Activated naive CD8-positive, alpha-beta T cell treated with anti-CD3 and anti-CD28 coated beads, Interleukin-2, amount 10 ng/mL, durations not matched to agents 7 days and 5 days (primary cell): ENCODE results near the gene TEX10. TPM values are rescaled to one million over a fixed set of nuclear protein-coding genes. Genes with fewer than 3 reads are reported as not detected.
A peak's percentile ranks its signal among the peaks of the same experiment; 100 is the strongest.
"Not testable (repeated sequence)": the region's sequence is repeated elsewhere in the genome, so short reads cannot be mapped to it uniquely, and the experiment has no call there.

Experiments
- ATAC-seq: fragments of 150-1000 bp; cut with Tn5 transposase; one replicate; pipeline ENCODE4 v1.10.0; 2021; ENCODE audit warnings: low read depth, moderate library complexity
- POLR2A ChIA-PET: fragments of 350-600 bp; sonication (Branson Sonifier 250); formaldehyde crosslinking; loops from one replicate; lab custom pipeline; 2021; ENCODE audit warnings: antibody characterized with exemption; lab: Charles Lee
- DNase-seq: peaks from one replicate; pipeline ENCODE4 v3.0.0; 2021
- H3K27ac Mint-ChIP-seq: one replicate; pipeline ENCODE4 v1.8.0; 2022; ENCODE audit warnings: mild to moderate bottlenecking, mixed read lengths
- H3K27me3 Mint-ChIP-seq: one replicate; pipeline ENCODE4 v1.8.0; 2022; ENCODE audit warnings: mild to moderate bottlenecking, moderate library complexity, mixed read lengths
- H3K36me3 Mint-ChIP-seq: one replicate; pipeline ENCODE4 v1.8.0; 2021; ENCODE audit warnings: mild to moderate bottlenecking, mixed read lengths
- H3K4me1 Mint-ChIP-seq: one replicate; pipeline ENCODE4 v1.8.0; 2021; ENCODE audit warnings: mixed read lengths
- H3K4me3 Mint-ChIP-seq: one replicate; pipeline ENCODE4 v1.8.0; 2022; ENCODE audit warnings: mild to moderate bottlenecking, moderate library complexity, mixed read lengths
- H3K9me3 Mint-ChIP-seq: one replicate; pipeline ENCODE4 v1.8.0; 2021; ENCODE audit warnings: mixed read lengths
- total RNA-seq, 2 experiments: library from RNA; stranded (reverse); gene quantifications; one replicate each; pipeline ENCODE4 v1.2.3, GENCODE V29; 2021

The TEX10 gene
- total RNA-seq, 2 experiments from 2014 or later, result 18.6 to 19.8 TPM

DNA sequence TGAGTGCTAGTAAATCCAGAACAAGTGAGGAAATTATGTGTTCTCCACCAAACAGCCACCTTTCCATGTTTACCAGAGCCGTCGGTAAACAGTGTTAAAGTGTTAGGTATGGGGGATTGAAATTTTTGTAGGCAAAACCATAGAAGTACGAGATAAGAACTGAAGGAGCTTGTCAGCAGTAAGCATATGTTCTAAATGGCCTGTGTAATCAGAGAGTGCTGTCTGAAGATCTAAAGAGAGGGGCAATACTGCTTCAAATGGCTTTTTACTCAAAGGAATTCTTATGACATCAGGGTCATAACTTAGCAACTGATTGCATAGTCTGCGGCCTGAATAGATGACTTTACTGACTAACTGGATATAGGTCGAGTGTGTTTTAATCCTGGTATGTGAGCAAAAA lies 13.4 kb upstream of the TEX10 start:
- H3K27ac Mint-ChIP-seq, result no peak overlapping the region

GRCh38 chr9:100364013-100364412 lies 11.3 kb upstream of the TEX10 start:
- DNase-seq (no peak), ATAC-seq (no peak)
- Mint-ChIP-seq H3K9me3 (peaks cover 13% of the 10 kb centered on the region), H3K27me3 (no peaks in the 10 kb centered on the region), H3K27ac (no peak overlapping the region), H3K4me1 (no peaks in the 10 kb centered on the region), H3K36me3 (peaks cover 8% of the 10 kb centered on the region), H3K4me3 (no peak overlapping the region)
- POLR2A ChIA-PET, result no interaction called here

More for the DNA sequence above, 13.4 kb upstream of the TEX10 start:
- H3K27me3 Mint-ChIP-seq, result no peaks in the 10 kb centered on the region
- no peak overlapping the region for H3K4me3 Mint-ChIP-seq
- ATAC-seq (no peak), DNase-seq (no peak)
- POLR2A ChIA-PET, result no interaction called here
- peaks cover 4% of the 10 kb centered on the region for H3K36me3 Mint-ChIP-seq
- H3K4me1 Mint-ChIP-seq, result no peaks in the 10 kb centered on the region
- H3K9me3 Mint-ChIP-seq, result peaks cover 12% of the 10 kb centered on the region

DNA sequence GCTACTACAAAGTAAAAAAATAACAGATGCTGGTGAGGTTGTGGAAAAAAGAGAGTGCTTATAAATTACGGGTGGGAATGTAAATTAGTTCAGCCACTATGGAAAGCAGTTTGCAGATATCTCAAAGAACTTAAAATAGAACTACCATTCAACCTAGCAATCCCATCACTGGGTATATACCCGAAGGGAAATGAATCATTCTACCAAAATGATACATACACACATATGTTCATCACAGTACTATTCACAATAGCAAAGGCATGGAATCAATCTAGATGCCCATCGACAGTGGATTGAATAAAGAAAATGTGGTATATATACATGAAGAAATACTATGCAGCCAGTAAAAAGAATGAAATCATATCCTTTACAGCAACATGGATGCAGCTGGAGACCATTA lies 6.3 kb upstream of the TEX10 start:
- ATAC-seq (no peak), DNase-seq (no peak)
- Mint-ChIP-seq H3K4me3 (no peak overlapping the region), H3K9me3 (peaks cover 32% of the 10 kb centered on the region), H3K27me3 (no peaks in the 10 kb centered on the region), H3K4me1 (peaks cover 16% of the 10 kb centered on the region), H3K36me3 (peaks cover 26% of the 10 kb centered on the region), H3K27ac (no peak overlapping the region)
- POLR2A ChIA-PET, result no interaction called here

DNA sequence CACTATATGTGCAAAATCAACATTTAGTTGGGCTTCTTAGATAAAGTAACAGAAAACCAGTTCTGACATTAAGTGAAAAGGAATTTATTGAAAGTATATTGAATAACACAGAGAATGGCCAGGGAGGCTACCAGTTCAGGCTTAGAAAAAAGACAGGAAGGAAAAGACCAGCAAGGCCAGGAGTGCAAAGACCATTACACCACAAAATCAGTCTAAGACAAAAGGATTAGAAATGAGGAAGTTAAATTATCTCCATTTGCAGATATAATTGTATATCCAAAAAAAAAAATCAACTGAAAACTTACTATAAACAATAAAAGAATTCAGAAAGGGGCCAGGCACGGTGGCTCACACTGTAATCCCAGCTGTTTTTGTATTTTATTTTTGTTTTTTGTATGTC lies 4.8 kb upstream of the TEX10 start:
- POLR2A ChIA-PET, result no interaction called here
- peaks cover 25% of the 10 kb centered on the region for H3K4me1 Mint-ChIP-seq
- peaks cover 27% of the 10 kb centered on the region for H3K36me3 Mint-ChIP-seq
- peaks cover 32% of the 10 kb centered on the region for H3K9me3 Mint-ChIP-seq
- H3K27me3 Mint-ChIP-seq, result no peaks in the 10 kb centered on the region
- peak overlapping the region; percentile 22 for H3K4me3 Mint-ChIP-seq
- ATAC-seq (no peak), DNase-seq (no peak)
- no peak overlapping the region for H3K27ac Mint-ChIP-seq

DNA sequence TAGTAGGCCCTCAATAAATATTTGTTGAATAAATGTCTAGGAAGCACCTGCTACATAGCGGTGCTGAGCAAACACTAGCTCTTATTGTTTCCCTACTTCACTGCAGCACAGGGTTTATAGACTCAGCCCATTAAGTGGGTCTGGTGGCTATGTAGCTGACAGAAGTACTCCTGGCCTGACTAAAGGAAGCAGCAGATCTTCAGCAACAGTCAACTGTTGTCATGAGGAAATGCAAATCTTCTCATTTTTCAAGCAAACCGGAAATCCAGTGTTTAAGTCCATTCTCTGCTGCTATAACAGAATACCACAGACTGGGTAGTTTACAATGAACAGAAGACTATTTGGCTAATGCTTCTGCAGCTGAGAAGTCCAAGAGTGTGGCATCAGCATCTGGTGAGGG lies 2.8 kb upstream of the TEX10 start:
- Mint-ChIP-seq H3K4me3 (no peak overlapping the region), H3K27me3 (no peaks in the 10 kb centered on the region), H3K36me3 (peaks cover 27% of the 10 kb centered on the region), H3K27ac (no peak overlapping the region), H3K4me1 (peaks cover 35% of the 10 kb centered on the region), H3K9me3 (peaks cover 32% of the 10 kb centered on the region)
- DNase-seq (no peak), ATAC-seq (no peak)
- POLR2A ChIA-PET, result no interaction called here

GRCh38 chr9:100354121-100354800 lies 1.5 kb upstream of the TEX10 start:
- H3K27ac Mint-ChIP-seq, result peak overlapping the region; percentile 30
- ATAC-seq (no peak), DNase-seq (no peak)
- peaks cover 31% of the 10 kb centered on the region for H3K9me3 Mint-ChIP-seq
- no peaks in the 10 kb centered on the region for H3K27me3 Mint-ChIP-seq
- peak overlapping the region; percentile 32 for H3K4me3 Mint-ChIP-seq
- POLR2A ChIA-PET, result no interaction called here
- peaks cover 27% of the 10 kb centered on the region for H3K36me3 Mint-ChIP-seq
- H3K4me1 Mint-ChIP-seq, result peaks cover 42% of the 10 kb centered on the region

DNA sequence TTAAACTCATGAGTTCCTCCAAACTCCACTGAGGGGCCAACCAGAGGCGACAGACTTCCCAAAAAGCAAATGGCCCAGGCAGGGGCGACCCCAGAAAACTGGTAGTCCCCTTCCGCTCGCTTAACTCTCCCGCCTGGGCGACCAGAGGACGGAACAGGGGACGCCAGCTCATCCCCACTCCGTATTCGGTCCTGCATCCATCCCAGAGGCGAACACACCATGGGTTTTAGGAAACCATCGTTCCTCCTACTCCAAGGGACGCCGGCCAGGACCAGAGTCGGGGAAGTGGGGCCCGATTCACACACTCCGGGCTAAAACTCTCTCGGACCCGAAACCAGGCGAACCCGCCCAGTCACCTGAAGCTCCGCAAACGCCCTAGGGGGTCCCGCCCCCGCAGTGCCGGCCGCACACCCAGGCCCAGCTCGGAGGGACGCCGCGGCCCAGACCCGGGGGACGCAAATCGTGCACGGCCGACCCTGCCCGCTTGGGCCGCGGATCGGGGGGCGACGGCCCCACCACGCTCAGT lies 478 bp downstream of the TEX10 start:
- H3K4me1 Mint-ChIP-seq, result peaks cover 36% of the 10 kb centered on the region
- peak overlapping the region; percentile 97 for H3K4me3 Mint-ChIP-seq
- no peak for DNase-seq
- H3K9me3 Mint-ChIP-seq, result peaks cover 18% of the 10 kb centered on the region
- peaks cover 19% of the 10 kb centered on the region for H3K36me3 Mint-ChIP-seq
- POLR2A ChIA-PET, result interaction anchor here (0.8 to 2.6 kb wide), 8 partner anchors 10 to 1181 kb away, joined by 3 to 10 read pairs (median 4); partner anchors contain the start of genes ERP44, INVS, MRPL50 and MSANTD3
- no peaks in the 10 kb centered on the region for H3K27me3 Mint-ChIP-seq
- peak overlapping the region; percentile 86 for H3K27ac Mint-ChIP-seq
- peak; percentile 34 for ATAC-seq

GRCh38 chr9:100351508-100351907 lies 1.2 kb downstream of the TEX10 start:
- ATAC-seq, result no peak

DNA sequence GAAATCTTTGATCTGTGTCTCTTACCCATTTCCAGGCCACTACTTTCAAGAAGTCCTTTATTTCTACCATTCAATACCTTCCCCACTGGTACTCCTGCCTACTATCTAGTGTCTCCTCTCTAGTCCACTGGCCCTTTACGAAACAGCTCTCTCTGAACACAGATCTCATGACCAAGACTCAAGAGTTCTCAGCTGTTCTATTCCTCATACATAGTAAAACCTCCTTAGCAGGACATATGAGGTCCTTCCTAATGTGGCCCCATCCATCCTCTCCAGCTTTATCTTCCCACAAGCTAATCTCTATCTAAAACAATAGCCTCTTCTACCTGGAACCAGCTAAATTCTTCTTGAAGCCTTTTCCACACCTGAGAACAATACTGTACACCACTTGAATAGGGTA lies 2.6 kb downstream of the TEX10 start:
- DNase-seq (no peak), ATAC-seq (no peak)
- H3K4me3 Mint-ChIP-seq, result peak overlapping the region; percentile 11
- peaks cover 24% of the 10 kb centered on the region for H3K36me3 Mint-ChIP-seq
- H3K27ac Mint-ChIP-seq, result no peak overlapping the region
- POLR2A ChIA-PET, result interaction anchor here (2.6 kb wide), 1 partner anchor 77 kb away, joined by 8 read pairs; the partner anchor contains the start of gene MSANTD3
- H3K9me3 Mint-ChIP-seq, result peaks cover 12% of the 10 kb centered on the region
- no peaks in the 10 kb centered on the region for H3K27me3 Mint-ChIP-seq
- H3K4me1 Mint-ChIP-seq, result peaks cover 35% of the 10 kb centered on the region

More at GRCh38 chr9:100351508-100351907, 1.2 kb downstream of the TEX10 start:
- H3K27me3 Mint-ChIP-seq, result no peaks in the 10 kb centered on the region
- H3K4me3 Mint-ChIP-seq, result peak overlapping the region; percentile 97
- peaks cover 35% of the 10 kb centered on the region for H3K4me1 Mint-ChIP-seq
- peaks cover 17% of the 10 kb centered on the region for H3K9me3 Mint-ChIP-seq
- no peak for DNase-seq
- H3K27ac Mint-ChIP-seq, result peak overlapping the region; percentile 86
- POLR2A ChIA-PET, result interaction anchor here (1.3 to 2.6 kb wide), 4 partner anchors 9 to 86 kb away, joined by 3 to 10 read pairs (median 8); partner anchors contain the start of gene MSANTD3
- peaks cover 23% of the 10 kb centered on the region for H3K36me3 Mint-ChIP-seq

- Mint-ChIP-seq H3K27ac (no peak overlapping the region), H3K4me3 (no peak overlapping the region), H3K4me1 (peaks cover 26% of the 10 kb centered on the region), H3K9me3 (no peaks in the 10 kb centered on the region), H3K27me3 (no peaks in the 10 kb centered on the region), H3K36me3 (peaks cover 19% of the 10 kb centered on the region)
- no peak for DNase-seq
- POLR2A ChIA-PET, result no interaction called here
- ATAC-seq, result no peak
Measured at GRCh38 chr9:100346836-100347235, 5.9 kb downstream of the TEX10 start.

GRCh38 chr9:100341889-100342288 lies 10.9 kb downstream of the TEX10 start:
- Mint-ChIP-seq H3K36me3 (peaks cover 32% of the 10 kb centered on the region), H3K4me3 (no peak overlapping the region), H3K9me3 (no peaks in the 10 kb centered on the region), H3K27ac (no peak overlapping the region), H3K27me3 (no peaks in the 10 kb centered on the region), H3K4me1 (peaks cover 9% of the 10 kb centered on the region)
- ATAC-seq, result no peak
- POLR2A ChIA-PET, result interaction anchor here (1.6 kb wide), 1 partner anchor 10 kb away, joined by 9 read pairs; no protein-coding TSS in a partner anchor
- no peak for DNase-seq

GRCh38 chr9:100340224-100340623 lies 12.5 kb downstream of the TEX10 start:
- POLR2A ChIA-PET, result no interaction called here
- peaks cover 9% of the 10 kb centered on the region for H3K4me1 Mint-ChIP-seq
- no peak for DNase-seq
- no peak overlapping the region for H3K27ac Mint-ChIP-seq
- no peak overlapping the region for H3K4me3 Mint-ChIP-seq
- H3K36me3 Mint-ChIP-seq, result peaks cover 30% of the 10 kb centered on the region
- no peaks in the 10 kb centered on the region for H3K9me3 Mint-ChIP-seq
- H3K27me3 Mint-ChIP-seq, result no peaks in the 10 kb centered on the region
- ATAC-seq, result no peak

DNA sequence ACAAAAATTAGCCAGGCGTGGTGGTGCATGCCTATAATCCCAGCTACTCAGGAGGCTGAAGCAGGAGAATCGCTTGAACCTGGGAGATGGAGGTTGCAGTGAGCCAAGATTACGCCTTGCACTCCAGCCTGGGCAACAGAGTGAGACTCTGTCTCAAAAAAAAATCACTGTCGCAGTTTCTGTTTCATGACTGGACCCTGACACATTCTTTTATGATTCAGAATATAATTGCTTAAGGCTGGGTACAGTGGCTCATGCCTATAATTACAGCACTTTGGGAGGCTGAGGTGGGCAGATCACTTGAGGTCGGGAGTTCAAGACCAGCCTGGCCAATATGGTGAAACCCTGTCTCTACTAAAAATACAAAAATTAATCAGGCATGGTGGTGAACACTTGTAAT lies 14.0 kb downstream of the TEX10 start:
- H3K4me3 Mint-ChIP-seq, H3K9me3 Mint-ChIP-seq, H3K27ac Mint-ChIP-seq, H3K27me3 Mint-ChIP-seq, ATAC-seq, POLR2A ChIA-PET, H3K4me1 Mint-ChIP-seq, DNase-seq: not testable (repeated sequence)
- peaks cover 33% of the 10 kb centered on the region for H3K36me3 Mint-ChIP-seq
